NCI-H187 treated with DMSO at 0.1 percent for 48 hours (cell line): Measurements from ENCODE around the gene MYOD1.

Source experiments
- DNase-seq: peaks from one replicate; lab custom pipeline; 2025; lab: John Stamatoyannopoulos, UW

Gene MYOD1

DNA sequence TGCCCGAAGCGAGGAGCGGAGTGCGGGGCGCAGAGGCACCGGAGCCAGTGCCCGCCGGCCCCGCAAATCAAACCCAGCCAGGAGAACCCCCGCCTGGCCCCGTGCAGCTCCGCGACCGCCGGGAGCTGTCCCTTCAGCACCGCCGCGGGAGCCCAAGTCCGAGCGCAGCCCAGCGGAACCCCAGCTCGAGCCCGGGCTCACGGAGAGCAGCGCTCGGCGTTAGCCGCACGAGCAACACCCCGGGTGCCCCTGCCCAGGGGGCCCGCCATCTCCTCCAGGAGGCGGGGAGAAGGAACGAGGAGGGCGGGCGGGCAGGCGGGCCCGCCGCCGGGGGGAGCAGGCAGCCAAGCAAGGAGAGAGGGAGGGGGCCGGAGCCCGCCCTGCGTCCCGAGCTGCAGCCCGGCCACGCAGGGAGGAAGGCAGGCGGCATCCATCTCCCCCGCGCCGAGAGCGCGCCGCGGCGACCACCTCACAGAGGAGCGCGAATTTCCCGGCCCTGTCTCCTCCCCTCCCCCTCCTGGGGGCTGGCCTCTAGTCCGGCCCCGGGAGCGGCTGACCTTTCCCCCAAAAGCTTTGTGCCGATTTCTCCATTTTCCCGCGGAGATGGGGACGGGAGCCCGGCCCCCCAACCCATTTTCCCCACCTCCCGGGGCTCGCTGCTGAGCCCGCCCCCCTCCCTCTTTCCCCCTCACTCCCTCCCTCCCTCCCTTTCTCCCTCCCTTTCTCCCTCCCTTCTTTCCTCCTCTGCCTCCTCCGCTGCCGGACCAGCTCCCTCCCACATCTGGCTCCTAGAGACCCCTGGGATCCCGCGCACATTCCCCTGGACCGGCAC, 15.8 kb downstream of the MYOD1 start:
- no peak for DNase-seq

DNA sequence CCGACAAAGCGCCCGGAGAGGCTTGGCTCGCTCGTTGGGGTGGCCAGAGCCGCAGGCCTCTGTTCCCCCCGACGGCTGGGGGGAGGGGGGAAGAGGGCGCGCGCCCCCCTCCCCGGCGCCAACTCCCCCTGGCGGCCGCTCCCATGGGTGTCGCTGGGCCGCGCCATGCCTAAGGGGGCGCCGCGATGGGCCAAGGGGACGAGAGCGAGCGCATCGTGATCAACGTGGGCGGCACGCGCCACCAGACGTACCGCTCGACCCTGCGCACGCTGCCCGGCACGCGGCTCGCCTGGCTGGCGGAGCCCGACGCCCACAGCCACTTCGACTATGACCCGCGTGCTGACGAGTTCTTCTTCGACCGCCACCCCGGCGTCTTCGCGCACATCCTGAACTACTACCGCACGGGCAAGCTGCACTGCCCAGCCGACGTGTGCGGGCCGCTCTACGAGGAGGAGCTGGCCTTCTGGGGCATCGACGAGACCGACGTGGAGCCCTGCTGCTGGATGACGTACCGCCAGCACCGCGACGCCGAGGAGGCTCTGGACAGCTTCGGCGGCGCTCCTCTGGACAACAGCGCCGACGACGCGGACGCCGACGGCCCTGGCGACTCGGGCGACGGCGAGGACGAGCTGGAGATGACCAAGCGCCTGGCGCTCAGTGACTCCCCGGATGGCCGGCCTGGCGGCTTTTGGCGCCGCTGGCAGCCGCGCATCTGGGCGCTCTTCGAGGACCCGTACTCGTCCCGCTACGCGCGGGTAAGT, 16.6 kb downstream of the MYOD1 start:
- DNase-seq: no peak

DNA sequence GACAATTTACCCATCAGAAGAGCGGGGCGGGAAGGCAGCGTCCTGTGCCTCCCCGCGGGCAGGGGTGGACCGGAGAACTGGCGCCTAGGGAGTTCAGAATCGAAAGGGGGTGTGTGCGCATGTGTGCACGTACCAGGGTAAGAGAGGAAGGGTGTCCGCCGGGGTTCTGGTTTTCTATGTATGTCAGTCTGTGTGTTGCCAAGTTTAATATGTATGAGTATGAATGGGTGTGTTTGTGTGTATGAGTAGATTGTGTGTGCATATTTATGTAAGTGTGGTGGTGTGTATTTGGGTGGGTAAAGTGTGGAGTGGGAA, 17.2 kb downstream of the MYOD1 start:
- DNase-seq: no peak

DNA sequence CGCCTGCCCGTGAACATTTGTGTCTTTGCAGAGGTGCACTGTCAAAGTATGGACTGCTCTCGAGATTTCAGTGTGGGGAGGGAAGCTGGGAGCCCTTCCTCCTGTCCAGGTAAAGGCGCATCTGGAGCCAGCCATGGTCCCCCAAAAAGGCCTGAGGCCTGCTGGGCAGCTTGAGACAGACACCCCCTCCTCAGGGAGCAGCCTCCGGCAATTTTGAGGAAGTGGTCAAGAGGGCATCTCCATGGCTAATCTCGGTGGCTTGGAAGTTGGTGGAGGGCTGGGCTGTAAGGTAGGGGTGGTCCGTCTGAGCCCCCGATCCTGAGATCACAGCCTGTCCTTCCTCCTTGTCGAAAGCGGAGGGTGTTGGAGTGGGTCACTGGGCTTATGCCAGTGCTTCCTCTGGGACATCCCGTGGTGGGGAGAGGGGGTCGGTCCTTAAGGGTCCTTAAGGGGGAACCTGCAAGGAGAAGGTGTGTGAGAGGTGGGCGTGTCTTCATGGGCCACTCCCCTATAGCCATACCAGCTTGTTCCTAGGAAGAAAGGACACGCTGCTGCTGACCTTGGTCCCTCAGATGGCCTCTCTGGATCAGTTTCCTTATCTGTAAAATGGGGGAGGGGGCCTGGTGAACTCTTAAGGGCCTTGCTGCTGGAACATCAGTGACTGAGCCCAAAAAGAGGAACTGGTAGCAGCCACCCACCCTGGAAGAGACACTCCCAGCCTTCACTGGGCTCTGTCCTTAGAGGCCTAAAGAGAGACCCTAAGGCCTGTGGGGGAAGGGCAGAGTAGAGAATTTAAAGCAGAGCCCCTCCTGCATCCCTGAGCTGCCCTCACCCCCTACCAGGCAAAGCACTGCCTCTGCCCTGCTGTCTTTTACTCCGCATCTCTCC, 17.8 kb downstream of the MYOD1 start:
- DNase-seq: no peak

- no peak for DNase-seq
Observed at GRCh38 chr11:17738151-17738973, 19.0 kb downstream of the MYOD1 start.

GRCh38 chr11:17739945-17740338, 20.6 kb downstream of the MYOD1 start:
- no peak for DNase-seq

DNA sequence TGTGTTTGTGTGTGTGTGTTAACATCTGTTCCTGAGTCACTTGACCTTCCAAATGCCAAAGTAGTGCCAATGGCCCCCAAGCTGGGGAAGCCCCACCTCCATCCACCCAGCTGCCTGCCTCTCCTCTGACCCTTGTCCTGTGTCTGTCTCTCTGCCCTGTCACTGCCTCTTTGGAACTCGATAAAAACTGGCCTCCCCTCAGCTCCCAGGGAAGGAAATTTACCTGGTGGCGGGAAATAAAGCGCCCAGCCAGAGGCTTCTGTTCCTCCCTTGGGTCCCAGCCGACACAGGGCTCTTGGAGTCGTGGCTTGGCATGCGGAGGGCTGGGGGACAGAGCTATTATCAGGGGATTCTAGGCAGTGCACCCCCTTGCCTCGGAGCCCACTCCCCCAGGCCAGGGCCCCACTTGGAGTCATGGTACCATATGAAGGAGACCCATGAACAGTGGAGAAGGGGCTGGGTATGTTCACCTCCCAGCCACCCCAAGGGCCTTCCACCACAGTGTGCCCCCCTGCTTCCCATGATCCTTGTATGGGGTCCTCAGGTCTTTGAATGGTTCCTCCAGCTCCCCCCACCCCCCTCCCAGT, 21.4 kb downstream of the MYOD1 start:
- no peak for DNase-seq

- DNase-seq: no peak
Observed at GRCh38 chr11:17741487-17741886, 22.1 kb downstream of the MYOD1 start.

- no peak for DNase-seq
Observed at GRCh38 chr11:17742019-17742418, 22.6 kb downstream of the MYOD1 start.

DNA sequence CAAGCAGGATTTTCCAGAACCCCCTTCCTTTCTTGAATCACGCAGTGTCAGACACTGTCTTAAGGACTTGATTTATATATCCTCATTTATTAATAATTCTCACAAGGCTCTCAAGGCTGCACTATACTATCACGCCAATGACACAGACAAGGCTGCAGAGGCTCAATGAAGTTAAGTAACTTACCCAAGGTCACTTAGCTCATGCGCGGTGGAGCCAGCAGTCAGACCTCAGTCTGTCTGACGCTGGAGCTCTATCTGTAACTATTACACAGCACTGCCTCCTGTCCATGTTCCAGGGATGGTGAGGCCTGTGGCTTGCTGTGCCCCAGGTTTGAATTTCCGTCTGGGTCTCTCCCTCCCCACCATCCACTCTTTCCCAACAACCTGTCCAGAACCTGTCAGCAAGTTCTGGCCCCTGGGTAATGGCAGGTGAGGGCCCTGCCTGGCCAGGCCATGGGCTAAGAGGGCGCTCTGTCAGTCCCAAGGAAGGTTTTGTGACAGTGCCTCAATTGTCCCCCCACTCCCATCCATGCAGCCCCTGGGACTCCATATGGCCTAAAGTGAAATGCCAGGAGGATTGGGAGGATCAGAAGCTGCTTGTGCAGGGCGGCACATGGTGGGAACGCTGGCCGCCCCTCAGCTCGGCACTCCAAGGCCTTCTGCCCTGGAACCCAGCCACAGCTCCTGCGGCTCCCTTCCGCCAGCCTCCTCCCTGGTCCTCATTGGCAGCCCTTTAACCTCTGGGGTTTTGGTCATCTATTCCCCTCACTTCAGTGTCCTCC, 23.8 kb downstream of the MYOD1 start:
- DNase-seq: no peak

- no peak for DNase-seq
Observed at GRCh38 chr11:17743808-17744119, 24.4 kb downstream of the MYOD1 start.

DNA sequence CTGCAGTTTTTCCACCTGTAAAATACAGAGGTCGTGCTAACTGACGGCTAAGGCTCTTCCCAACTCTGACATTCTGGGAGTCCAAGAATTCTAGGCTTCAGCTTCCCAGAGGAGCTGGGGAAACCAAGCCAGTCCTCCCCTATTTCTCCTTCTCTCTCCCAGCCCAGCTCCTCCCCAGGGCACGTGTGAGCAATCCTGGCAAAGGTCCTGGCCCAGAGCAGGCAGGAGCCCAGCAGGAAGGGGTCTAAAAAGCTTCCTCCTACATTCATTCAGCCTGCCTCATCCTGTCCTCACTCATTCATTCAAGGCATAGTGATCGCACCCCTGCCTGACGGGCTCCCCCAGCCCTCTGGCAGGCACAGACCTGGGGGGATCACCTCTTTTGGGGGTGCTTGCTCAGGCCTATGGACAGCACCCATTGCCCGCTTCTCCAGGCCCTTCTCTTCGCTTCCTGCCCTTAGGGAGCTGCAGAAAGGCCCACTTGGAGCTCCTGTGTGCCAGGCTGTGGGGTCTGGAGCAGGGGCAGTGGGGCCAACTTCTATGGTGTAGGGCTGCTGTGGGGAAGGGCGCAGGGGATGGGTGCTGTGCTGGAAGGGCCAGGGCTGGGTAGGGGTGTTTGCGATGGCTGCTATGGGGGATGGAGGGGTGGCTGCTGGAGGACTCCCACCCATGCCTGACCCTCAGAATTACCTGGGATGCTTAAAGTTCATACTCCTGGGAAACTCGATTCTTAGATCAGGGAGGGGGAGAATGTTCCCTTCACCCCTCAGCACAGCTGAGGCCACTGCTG, 25.0 kb downstream of the MYOD1 start:
- DNase-seq: no peak

- DNase-seq: no peak
Observed at GRCh38 chr11:17745023-17745772, 25.8 kb downstream of the MYOD1 start.

- no peak for DNase-seq
Observed at GRCh38 chr11:17746096-17746495, 26.7 kb downstream of the MYOD1 start.

DNA sequence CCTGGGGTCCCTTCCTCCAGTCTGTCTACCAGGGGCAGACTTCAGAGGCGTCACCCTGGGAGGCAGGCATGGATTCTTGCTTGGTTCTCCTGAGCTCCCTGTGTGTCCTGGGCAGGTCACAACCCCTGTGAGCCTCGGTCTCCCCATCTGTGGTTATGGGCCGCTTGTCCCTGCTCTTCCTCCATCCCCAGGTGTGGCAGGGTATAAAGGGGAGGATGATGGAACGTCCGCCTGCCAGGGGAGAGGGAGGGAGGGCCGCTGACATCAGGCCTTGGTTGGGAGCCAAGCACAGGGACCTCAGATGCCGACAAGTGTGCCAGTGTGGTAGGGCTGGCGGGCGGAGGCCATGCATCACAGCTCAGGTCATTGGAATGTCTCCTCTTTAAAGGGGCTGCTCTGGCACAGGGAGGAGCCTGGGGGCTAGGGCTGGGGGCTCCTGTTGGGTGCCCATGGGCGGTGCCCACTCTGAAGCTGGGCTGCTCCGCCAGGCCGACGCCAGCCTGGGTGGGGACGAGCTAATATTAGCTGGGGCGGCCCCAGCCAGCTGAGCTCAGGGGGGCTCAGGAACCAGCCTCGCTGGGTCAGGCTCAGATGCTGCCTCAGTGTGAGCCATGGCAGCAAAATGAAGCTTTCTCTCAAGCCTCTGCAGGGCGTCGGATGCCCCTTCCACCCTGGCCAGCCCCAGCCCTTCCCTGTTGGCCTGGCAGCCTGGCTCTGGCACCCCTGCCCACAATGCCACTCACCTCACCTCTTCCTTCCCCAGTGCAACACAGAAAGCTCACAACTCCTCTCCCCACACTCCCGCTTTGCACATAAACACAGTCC, 28.0 kb downstream of the MYOD1 start:
- no peak for DNase-seq

DNA sequence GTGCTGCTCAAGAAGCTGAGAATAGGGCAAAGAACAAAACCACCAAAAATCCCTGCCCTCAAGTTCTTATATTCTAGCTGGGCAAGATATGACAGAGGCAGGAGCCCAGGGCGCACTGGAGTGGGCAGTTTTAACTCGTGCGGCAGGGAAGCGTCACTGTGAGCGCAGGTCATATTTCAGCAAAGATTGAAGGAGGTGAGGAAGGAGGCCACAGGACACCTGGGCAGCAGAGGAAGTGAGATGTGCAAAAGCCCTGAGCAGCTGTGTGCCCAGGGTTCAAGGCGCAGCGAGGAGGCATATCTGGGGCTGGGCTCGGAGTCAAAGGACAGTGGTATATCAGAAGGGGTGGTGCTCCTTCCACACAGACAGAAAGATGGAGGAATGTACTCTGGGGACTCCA, 28.7 kb downstream of the MYOD1 start:
- DNase-seq: no peak

- DNase-seq: no peak
Observed at GRCh38 chr11:17748761-17749721, 29.7 kb downstream of the MYOD1 start.
